Erythroblast (primary cell): ENCODE results near the gene RPS16.

ENCODE experiments used
- DNase-seq, 2 experiments: peaks; one replicate each; lab custom pipeline; 2025; lab: John Stamatoyannopoulos, UW
- GATA1 ChIP-seq: IDR thresholded peaks from 2 replicates; pipeline ENCODE4 v1.6.1; 2011; ENCODE audit warnings: low read depth, mild to moderate bottlenecking, control low read depth, low read length, moderate library complexity
- POLR2A ChIP-seq: IDR thresholded peaks from 2 replicates; pipeline ENCODE4 v1.6.1; 2011; ENCODE audit warnings: mild to moderate bottlenecking, low read length

RPS16 gene

DNA sequence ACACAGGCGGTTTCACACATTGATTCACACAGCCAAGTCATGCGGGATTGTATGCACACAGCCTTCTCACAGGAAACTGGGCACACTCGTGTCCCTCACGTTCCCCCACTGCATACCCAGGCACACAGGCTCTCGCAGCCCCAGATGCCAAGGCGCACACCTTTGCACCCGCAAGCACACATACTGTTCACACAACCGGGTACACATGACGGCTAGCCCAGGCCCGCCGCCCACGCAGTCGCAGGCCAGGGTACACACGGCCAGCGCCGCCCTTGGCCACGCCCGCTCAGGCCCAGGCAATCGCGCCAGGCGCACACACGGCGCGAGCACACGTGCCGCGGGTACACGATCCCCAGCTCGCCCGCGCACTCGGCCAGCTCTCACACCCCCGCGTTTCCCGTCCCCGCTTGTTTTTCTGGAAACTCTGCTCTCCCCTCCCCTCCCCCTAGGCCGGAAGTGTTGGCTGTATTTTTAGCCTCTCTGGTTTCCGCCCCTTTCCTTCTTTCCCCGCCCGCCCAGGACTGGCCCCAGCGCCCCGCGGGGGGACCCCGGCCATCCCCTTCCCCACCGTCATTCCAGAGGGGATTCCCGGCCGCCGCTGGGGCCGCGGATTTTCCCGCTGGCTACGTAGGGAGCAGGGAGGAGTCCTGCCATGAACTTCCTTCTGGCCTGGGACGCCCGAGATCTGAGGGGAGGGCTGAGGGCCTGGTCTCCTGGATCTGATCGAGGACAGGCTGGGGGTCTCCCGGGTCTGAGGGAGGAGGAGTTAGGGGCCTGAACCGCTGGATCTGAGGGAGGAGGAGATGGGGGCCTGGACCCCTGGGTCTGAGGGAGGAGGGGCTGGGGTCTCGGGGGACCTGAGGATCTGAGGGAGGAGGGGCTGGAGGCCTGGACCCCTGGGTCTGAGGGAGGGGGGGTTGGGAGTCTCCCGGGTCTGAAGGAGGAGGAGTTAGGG is 33.1 kb downstream of the RPS16 start:
- peak; percentile 47 for TF ChIP-seq POLR2A
- no peak for TF ChIP-seq GATA1
- DNase-seq = peak; percentile 85 to 91

DNA sequence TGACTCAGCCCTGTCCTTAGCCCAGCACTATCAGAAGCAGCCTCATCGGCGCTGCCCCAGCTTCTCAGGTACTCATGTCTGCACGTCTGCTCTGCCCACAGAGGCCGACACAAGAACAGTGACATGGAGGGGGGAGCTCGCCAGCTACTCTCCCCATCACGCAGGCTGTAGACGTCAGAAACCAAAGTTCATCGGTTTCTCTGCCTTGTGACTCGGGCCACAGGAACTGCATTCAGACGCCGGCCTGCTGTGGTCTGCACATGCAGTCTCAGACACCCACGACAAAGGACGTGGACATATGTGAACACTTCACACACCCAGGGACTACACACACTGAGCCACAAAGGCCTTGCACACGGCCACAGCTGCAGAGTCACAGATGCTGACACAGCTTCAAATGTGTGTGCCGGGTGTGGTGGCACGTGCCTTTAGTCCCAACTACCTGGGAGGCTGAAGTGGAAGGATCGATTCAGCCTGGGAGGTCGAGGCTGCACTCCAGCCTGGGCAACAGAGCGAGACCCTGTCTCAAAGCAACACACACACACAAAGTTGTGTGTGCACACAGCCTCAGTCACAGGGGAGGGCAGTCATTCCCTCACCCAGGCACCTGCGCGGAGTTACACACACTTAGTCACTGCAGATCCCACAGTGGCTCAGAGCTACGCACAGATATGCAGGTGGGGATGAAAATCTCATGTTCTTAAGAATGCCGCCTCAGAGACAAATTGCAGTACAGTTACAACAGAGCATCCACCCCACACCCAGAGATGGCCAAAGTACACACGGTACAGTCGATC is 34.0 kb downstream of the RPS16 start:
- TF ChIP-seq POLR2A = peak; percentile 40
- no peak for TF ChIP-seq GATA1

DNA sequence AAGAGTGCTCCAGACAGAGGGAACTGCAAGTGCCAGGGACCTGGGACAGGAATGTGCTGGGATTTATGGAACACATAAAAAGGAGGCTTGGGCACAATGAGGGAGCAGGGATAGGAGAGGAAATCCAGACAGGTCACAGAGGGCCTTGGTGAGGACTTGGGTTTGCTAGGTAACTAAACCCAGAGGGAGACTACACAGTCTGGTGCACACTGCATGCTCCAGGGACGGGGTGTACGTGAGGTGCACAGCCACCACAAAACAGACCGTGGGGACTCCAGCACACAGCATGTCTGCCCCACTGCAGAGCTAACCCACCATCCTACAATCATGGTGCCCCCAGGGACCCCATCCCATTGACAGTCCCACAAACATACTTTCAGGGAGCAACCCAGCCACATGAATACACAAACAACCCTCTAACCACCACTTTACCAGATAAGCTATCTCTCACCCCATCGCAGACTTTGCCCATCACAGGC is 34.6 kb downstream of the RPS16 start:
- TF ChIP-seq POLR2A (peak; percentile 51), GATA1 (no peak)
- no peak for DNase-seq

More for the DNA sequence above, 34.0 kb downstream of the RPS16 start:
- peak; percentile 86 to 88 for DNase-seq

DNA sequence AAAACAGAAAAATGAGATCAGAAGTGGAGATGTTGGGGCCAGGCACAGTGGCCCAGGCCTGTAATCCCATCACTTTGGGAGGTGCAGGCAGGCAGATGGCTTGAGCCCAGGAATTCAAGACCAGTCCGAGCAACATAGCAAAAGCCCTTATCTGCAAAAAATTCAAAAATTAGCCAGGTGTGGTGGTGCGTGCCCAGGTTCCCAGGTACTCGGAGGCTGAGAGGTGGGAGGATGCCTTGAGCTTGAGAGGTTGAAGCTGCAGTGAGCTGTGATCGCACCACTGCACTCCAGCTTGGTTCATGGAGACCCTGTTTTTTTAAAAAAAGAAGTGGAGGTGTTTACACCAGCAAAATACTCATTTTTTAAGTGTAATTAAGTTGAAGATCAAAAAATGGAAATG is 35.7 kb downstream of the RPS16 start:
- DNase-seq = no peak
- no peak for TF ChIP-seq POLR2A
- TF ChIP-seq GATA1 = no peak

DNA sequence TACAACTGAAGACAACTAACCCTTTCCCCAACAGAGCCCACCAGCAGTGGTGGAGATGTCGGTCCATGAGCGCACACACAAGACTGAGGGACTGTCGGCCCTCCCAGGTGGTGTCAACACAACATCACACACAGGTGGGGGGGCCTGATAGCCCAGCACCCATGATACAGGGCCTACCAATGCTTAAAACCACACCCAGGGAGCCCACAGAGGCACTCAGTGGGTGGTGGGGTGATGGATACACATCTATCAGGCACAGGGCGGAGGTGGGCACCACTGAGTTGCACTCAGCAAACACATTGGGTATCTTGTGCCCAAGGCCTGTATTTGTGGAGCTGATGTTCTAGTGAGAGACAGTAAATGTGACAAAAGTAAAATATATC is 36.1 kb downstream of the RPS16 start:
- TF ChIP-seq GATA1 (no peak), POLR2A (no peak)
- peak in 1 of 2 experiments; percentile 56 for DNase-seq

DNA sequence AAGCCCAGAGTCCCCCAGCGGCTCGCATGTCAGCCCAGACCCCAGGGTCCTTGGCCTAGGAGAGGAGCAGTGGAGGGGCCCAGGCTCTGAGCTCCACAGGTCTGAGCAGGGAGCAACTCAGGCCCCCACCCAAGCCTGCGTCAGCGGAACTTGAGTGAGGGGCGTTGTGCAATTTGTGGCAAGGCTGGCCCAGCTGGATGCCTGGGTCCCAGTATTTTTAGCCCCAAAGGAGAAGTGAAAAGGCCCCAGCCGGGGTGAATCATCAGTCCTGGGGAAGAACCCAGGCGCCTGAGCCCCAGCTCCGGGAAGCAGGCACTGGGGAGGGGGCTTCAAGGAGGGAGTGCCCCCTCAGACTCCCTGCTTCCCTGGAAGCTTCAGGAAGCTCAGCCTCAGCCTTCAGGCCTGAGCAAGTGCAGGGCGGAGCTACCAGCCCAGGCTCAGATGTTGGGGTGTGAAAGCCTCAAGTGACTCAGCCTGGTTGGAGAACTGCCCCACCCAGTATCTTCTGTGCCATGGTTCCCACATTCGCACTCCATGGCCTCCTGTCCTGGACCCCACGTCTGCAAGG is 37.4 kb downstream of the RPS16 start:
- TF ChIP-seq GATA1 = no peak
- peak; percentile 51 for TF ChIP-seq POLR2A
- DNase-seq = peak; percentile 81 to 89

DNA sequence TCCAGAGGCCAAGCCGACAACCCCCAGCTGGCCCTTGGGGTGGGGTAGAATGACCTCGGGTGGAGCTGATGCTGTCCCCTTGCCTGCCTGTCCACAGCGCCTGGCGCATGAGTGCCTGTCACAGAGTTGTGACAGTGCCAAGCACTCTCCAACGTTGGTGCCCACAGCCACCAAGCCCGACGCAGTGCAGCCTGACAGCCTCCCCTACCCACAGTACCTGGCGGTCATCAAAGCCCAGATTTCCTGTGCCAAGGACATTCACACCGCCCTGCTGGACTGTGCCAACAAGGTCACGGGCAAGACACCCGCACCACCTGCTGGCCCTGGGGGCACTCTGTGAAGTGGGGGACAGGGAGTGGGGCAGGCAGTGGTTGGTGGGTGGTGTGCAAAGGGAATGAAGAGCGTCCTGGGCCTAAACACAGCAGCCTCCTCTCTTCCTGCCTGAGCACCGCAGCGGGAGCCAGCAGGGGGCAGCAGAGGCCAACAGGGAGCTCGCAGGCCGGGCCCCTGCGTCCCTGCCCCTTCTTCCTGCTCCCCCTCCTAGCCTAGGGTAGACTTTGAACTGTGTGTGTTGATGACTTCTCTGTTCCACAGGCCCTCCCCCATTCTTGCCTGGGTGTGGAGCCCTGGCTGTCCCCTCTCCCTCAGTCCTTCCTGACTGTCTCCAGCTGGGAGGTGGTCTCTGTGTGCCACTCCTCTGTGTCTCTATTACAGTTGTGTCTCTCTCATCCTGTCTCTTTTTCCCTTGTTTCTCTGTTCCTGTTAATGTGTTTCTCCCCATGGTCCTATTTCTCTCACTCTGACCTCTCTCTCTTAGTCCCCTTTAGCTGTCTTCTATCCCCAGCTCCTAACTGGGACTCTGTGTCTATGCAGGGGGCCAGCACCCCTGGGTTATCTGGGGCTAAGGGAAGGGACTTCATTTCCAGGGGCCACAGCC is 38.1 kb downstream of the RPS16 start:
- DNase-seq = peak; percentile 88 to 95
- TF ChIP-seq GATA1 (no peak), POLR2A (no peak)

DNA sequence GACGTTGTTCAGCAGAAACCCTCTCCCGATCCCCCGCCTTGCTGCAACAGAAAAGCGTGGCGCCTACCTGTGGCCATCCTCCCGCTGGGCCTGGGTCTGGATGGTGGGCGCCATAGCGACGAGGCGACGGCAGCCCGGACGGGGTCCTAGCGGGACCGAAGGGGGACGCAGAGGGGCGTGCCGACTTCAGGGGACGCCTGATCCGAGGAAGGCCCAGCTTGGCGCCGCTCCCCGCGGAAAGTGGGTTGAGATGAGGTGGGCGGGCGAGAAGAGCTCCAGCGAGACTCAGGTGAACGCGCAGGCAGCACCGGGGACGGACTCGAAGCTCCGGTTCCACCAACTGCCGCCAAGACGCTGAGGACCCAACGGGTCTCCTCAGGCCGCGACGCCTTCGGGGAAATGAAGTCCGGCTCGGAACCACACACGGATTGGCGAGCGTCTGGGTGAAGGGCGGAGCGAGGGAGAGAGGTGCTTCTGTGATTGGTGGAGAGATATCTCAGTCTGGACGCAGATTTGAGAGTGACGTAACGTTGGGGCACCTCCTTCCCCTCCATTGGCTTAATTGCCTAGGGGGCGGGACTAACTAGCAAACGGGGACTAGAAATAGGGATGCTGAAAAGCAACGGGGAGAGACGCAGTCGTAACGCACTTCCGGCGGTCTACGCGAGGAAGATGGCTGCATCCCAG is 44.9 kb downstream of the RPS16 start, which contains the start of the genes MED29 and PAF1:
TSS of gene MED29 (plus strand) at position 628 of the 687 bp plus-strand sequence. CDS start at position 673, 45 bp downstream.
TSS of gene PAF1 (minus strand) at position 356 of the 687 bp plus-strand sequence. CDS start at position 114, 242 bp downstream.
- peak; percentile 100 for DNase-seq
- TF ChIP-seq GATA1 (no peak), POLR2A (peak; percentile 98)

DNA sequence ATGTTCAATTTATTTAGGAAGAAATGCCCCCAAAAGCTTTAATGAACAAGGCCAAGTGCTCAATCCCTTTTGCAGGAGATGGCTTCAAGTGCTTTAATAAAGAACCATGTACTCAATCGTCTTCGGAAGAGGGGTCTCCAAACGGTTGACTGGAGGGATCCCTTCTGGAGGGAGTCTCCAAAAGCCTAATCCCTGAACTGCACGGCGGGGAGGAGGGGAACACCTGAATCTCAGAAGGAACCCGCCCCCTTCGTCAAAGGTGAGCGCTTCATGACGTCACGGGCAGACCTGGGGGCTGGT is 45.3 kb downstream of the RPS16 start:
- no peak for DNase-seq
- no peak for TF ChIP-seq GATA1

DNA sequence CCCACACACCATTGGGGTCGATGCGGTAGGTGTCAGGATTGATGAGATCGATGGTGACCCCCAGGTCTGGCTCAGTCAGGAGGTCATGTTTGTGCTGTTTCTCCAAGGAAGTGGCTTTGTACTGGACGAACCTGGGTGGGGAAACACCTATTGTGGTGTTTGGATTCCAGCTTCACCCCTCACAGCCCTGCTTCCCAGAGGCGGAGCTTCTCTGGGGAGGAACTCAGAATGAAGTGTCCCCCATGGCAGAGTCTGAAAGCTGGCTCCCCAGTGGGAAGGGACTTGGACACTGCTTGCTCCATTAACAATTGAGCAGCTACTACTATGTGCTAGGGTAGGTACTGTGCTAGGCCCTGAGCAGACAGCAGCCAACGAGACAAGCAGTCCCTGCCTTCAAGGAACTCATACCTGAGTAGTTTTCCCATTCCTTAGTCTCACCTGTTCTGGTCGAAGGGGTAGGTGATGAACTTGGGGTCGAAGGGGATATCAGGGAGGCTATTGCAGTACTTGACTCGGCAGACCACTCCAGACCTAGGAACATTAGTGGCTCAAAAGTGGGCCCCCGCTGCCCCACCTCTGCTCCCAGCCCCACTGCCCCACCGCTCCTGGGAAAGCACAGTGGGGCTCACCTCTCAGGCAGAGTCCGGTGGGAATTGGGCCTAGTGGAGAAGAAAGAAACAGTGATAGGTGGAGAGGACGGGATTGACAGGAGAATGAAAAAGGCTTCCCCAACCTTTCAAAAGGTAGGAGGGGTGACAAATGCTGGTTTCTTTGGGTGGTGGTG is 45.9 kb downstream of the RPS16 start:
- DNase-seq = no peak
- TF ChIP-seq GATA1 (no peak), POLR2A (no peak)

DNA sequence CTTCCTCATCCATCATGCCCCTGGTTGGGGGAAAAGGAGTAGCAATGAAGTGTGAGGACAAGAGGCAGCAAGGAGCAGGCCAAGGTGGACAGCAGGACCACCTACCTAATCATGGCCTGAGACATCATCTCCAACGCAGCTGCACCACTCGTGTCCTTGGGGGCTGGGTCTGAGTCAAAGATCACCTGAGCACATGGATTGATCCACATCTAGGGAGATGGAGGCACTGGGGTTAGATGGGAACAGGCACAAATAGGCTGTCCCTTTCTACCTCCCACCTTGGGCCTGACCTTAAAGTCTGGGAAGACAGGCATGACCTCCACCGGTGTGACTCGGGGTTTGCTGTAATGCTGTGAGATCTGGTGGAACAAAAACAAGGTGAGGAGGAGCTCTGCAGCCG is 47.1 kb downstream of the RPS16 start:
- TF ChIP-seq GATA1 (no peak), POLR2A (no peak)
- no peak for DNase-seq
